Left lung (tissue), 10 donors: ENCODE data around the gene APBA2. TPM values are rescaled to one million over a fixed set of nuclear protein-coding genes. Genes with fewer than 3 reads are reported as not detected.

ENCODE experiments used
- ATAC-seq: fragments of 200-7000 bp; cut with Tn5 transposase; one replicate; pipeline ENCODE4 v1.9.1; 2020; ENCODE audit warnings: moderate library complexity
- DNase-seq, 4 donors: peaks; one replicate each; pipeline ENCODE4 v3.0.0-alpha.2; 2013 to 2020
- H3K27ac ChIP-seq, 2 donors: fragments of 200-600 bp; sonication (generic) in 1 of 2; one replicate each; pipeline versions ENCODE4 v1.5.0 to v1.8.0; 2020 to 2021
- H3K27me3 ChIP-seq, 2 donors: fragments of 200-600 bp; sonication (generic) in 1 of 2; one replicate each; pipeline versions ENCODE4 v1.5.0 to v1.8.0; 2020 to 2021
- H3K36me3 ChIP-seq, 2 donors: fragments of 200-600 bp; sonication (generic) in 1 of 2; one replicate each; pipeline versions ENCODE4 v1.5.0 to v1.8.0; 2020 to 2021
- H3K4me1 ChIP-seq, 2 donors: fragments of 200-600 bp; one replicate each; pipeline ENCODE4 v1.8.0; 2021
- H3K4me3 ChIP-seq, 2 donors: fragments of 200-600 bp; sonication (generic) in 1 of 2; one replicate each; pipeline versions ENCODE4 v1.5.0 to v1.8.0; 2020 to 2021; ENCODE audit warnings: mild to moderate bottlenecking in 1 of 2
- H3K9me3 ChIP-seq, 2 donors: fragments of 200-600 bp; sonication (generic) in 1 of 2; one replicate each; pipeline versions ENCODE4 v1.5.0 to v1.8.0; 2020 to 2021
- CTCF ChIP-seq, 2 donors: fragments of 200-600 bp; sonication (generic) in 1 of 2; IDR thresholded peaks; one replicate each; pipeline versions ENCODE4 v1.5.0 to v1.8.0; 2021; ENCODE audit warnings: antibody characterized with exemption in 2 of 2
- intact Hi-C, 2 donors: fragments of 100-400 bp; cut with DNase I; formaldehyde crosslinking; loops; one replicate each; pipeline versions ENCODE4 v1.11.2 to v1.14.2; 2022
- polyA plus RNA-seq, 6 donors: library from polyadenylated mRNA; unstranded; fragments of 120-200 nt; gene quantifications; one replicate each; pipeline ENCODE4 v1.2.1, GENCODE V29; 2013; ENCODE audit not compliant: insufficient read length in 6 of 6
- total RNA-seq, 2 donors: library from RNA; stranded (reverse); fragmentation: NEBNext Ultra II Directional; extraction: Animal tissue kit (Norgen Biotek cat#: 25700); gene quantifications; one replicate each; pipeline ENCODE4 v1.2.1, GENCODE V29; 2021
- donor health status: DM: no; HTN: yes; CAD: no.
- donor health status: DM: no; HTN: no; CAD: no.

The APBA2 gene
- total and polyA plus RNA-seq, 8 donors = 3.9 to 18.4 (median 11.1) TPM

GRCh38 chr15:29072444-29072843, 186.7 kb downstream of the APBA2 start:
- ATAC-seq = no peak
- Histone ChIP-seq H3K4me1 (no peaks in the 10 kb centered on the region), H3K27me3 (no peaks in the 10 kb centered on the region), H3K27ac (no peak overlapping the region), H3K9me3 (peaks cover 0 to 7% of the 10 kb centered on the region in 2 donors), H3K36me3 (no peaks in the 10 kb centered on the region), H3K4me3 (no peak overlapping the region)
- intact Hi-C loops = no loop called here
- TF ChIP-seq CTCF (IDR thresholded peaks at IDR 0.05) = no peak
- DNase-seq = no peak

GRCh38 chr15:29074045-29074444, 188.3 kb downstream of the APBA2 start:
- ATAC-seq (no peak), DNase-seq (no peak)
- H3K36me3 ChIP-seq = no peaks in the 10 kb centered on the region
- H3K27me3 ChIP-seq = no peaks in the 10 kb centered on the region
- no peak overlapping the region for H3K27ac ChIP-seq
- TF ChIP-seq CTCF (IDR thresholded peaks at IDR 0.05) = no peak
- H3K4me3 ChIP-seq = no peak overlapping the region
- intact Hi-C loops = no loop called here
- no peaks in the 10 kb centered on the region for H3K4me1 ChIP-seq
- peaks cover 0 to 7% of the 10 kb centered on the region in 2 donors for H3K9me3 ChIP-seq

GRCh38 chr15:29078541-29078940, 192.8 kb downstream of the APBA2 start:
- H3K27me3 ChIP-seq = no peaks in the 10 kb centered on the region
- H3K27ac ChIP-seq = no peak overlapping the region
- ATAC-seq (no peak), DNase-seq (peak in 2 of 4 donors; percentile 45 to 81)
- H3K4me1 ChIP-seq = no peaks in the 10 kb centered on the region
- TF ChIP-seq CTCF (IDR thresholded peaks at IDR 0.05) = no peak
- H3K4me3 ChIP-seq = no peak overlapping the region
- H3K36me3 ChIP-seq = no peaks in the 10 kb centered on the region
- no peaks in the 10 kb centered on the region for H3K9me3 ChIP-seq
- intact Hi-C loops = no loop called here

- ATAC-seq (no peak), DNase-seq (no peak)
- Histone ChIP-seq H3K36me3 (no peaks in the 10 kb centered on the region), H3K4me1 (no peaks in the 10 kb centered on the region), H3K27me3 (no peaks in the 10 kb centered on the region), H3K9me3 (no peaks in the 10 kb centered on the region), H3K27ac (no peak overlapping the region), H3K4me3 (no peak overlapping the region)
- no peak for TF ChIP-seq CTCF (IDR thresholded peaks at IDR 0.05)
- intact Hi-C loops = no loop called here
Measured at GRCh38 chr15:29079479-29079878, 193.7 kb downstream of the APBA2 start.

- H3K27me3 ChIP-seq = no peaks in the 10 kb centered on the region
- intact Hi-C loops = no loop called here
- TF ChIP-seq CTCF (IDR thresholded peaks at IDR 0.05) = no peak
- peaks cover 0 to 6% of the 10 kb centered on the region in 2 donors for H3K9me3 ChIP-seq
- H3K4me1 ChIP-seq = no peaks in the 10 kb centered on the region
- no peak for ATAC-seq
- H3K27ac ChIP-seq = no peak overlapping the region
- no peak for DNase-seq
- H3K4me3 ChIP-seq = no peak overlapping the region
- H3K36me3 ChIP-seq = no peaks in the 10 kb centered on the region
Measured at GRCh38 chr15:29081781-29082180, 196.0 kb downstream of the APBA2 start.
